RKO (cell line): ENCODE data around the gene SLBP.

Source experiments
- DNase-seq: peaks from one replicate; pipeline ENCODE4 v3.0.0-alpha.2; 2016; ENCODE audit warnings: low spot score

Gene SLBP

DNA sequence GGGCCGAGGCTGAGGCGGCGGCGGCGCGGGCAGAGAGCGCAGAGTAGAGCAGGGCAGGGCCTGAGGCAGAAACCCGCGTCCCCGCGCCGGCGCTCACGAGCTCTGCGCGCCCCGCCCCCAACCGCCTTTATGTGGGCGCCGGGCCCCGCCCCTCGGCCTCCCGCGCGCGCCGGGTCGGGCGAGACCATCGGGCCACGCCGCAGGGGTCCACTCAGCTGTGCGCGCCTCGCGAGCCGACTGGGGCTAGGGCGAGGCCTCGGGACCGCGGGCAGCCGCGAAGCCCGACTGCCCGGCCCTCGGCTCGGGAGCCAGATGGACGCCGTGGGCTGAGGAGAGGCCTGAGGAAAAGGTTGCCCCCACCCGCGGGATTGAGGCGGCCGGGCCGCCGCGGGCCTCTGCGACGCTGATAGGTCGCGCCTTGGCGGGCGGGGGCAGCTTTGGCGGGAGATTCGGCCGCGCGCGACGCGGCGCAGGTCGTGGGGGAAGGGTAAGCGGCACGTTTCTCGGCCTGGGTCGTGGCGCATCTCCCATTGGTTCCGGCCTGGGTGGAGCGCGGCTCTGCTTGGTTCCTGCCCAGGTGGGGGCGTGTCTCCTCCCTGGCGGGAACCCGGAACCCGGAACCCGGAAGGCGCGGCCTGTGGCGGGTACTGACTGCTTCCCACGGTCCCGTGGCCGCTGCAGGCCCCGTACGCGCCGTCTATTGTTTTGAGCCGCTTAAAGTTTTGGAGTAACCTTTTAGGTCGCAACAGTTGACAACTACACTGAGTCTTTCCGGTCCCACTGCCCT, at the start of gene SLBP:
Gene SLBP (minus strand): TSS at position 104 of the 787 bp plus-strand sequence. CDS start 131 bp downstream, outside the sequence.
- peak; percentile 95 for DNase-seq

- DNase-seq: no peak
These were observed 49.1 kb upstream of the SLBP start for GRCh38 chr4:1761130-1761689.

DNA sequence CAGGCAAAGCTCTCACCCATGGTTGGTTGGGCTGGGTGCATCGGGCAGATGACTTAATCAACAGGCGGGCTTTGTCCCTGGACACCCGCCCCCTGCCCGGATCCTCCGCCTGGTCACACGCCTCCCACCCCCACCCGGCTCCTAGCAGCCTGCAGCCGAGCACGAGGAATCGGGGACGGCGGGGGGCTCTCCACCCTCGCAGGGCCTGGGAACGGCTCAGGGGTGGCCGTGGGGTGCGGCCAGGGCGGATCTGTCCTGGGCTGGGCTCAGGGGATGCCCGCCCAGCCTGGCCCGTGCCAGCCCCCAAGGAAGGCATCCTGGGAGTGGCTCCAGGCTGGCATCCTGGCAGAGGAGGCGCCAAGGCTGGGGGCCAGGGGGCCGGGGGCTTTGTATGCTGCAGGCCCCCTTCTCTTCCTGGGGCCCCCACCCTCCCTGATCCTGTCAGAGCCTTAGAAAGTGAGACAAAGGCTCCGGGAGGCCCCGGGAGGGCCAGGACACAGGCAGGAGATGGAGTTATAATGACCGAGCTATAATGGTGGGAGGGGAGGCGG, 48.5 kb upstream of the SLBP start:
- no peak for DNase-seq

- no peak for DNase-seq
These were observed 47.7 kb upstream of the SLBP start for GRCh38 chr4:1759818-1760223.

DNA sequence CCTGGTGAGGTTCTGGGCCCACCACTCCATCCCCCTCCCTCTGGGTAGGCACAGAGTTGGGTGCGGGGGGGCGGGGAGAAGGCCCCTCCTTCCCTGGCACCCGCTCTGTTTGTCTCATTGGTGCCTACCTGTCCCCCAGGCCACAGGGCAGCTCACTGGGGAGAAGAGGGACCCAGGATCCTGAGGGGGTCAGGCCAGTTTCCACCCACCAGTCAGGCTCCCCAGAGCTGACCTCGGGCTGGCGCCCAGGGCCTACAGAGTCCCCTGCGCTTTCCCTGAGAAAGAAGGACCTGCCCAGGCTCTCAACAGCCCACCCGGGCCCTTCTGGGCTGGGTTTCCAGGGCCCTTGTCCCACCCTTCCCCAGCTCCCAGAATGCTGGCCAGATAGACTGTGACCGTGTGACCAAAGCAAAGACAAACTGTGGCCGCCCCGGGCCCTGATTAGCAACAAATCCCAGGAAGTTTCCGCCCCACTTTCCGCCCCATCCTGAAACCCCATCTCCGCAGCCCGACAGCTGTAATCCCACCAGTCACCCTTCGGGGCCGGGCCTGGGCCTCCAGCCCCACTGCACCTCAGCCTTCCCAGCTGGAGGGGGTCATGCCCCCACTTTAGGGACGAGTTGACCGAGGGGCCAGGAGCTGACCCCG, 47.2 kb upstream of the SLBP start:
- DNase-seq: no peak

GRCh38 chr4:1758306-1759121, 46.4 kb upstream of the SLBP start:
- DNase-seq: no peak

DNA sequence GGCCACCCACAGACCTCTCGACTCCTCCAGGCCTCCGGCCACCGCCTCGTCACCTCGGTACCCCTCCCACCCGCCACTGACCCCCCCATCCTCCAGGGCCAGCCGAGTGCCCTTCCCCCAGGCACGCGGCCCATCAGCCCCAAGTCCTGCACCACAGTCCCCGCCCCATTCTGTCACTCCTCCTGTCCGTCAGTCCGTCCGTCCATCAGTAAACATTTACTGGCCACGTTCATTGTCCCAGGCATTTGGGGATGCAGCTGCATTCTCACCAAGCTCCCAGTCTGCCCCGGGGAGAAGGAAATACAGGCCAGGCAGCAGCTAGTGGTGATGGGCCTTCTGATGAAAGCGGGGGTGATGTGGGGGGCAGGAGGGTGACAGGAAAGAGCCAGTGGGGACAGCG, 45.7 kb upstream of the SLBP start:
- DNase-seq: no peak

DNA sequence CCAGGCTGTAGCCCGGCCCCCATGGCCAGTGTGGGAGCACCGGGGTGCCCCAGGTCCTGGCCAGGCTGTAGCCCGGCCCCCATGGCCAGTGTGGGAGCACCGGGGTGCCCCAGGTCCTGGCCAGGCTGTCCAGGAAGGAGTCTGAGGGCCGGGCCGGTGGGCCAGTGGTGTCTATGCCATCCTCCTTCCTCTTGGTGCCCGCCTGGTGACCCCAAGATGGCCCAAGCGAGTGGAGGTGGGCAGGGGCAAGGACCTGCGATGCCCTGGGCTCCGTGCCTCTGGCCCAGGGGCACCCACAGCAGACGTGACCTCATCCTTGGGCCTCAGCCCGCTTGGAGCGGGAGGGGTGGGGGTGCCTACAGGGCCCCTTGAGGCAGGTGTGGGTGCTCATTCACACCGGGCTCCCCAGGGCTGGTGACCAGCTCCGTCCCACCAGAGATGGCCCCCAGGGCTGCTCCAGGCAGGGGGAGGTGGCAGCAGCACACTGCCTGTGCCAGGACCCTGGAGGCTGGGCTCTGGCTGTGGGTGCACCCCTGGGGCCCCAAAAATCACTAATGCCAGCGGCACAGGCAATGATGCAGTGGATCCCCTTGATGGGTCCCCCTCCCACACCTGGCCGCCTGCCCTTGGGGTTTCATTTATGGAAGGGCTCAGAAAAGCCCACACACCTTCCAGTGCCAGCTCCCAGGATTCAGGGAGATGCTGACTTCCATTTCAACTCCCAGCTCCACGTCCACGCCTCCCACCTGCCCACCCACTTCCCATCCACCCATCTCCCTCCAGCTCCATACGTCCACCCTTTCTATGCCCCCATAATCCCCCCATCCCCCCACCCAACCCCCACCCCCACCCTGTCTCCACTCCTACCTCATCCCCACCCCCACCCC, 45.0 kb upstream of the SLBP start:
- DNase-seq: no peak

GRCh38 chr4:1756079-1756478, 44.0 kb upstream of the SLBP start:
- DNase-seq: no peak

DNA sequence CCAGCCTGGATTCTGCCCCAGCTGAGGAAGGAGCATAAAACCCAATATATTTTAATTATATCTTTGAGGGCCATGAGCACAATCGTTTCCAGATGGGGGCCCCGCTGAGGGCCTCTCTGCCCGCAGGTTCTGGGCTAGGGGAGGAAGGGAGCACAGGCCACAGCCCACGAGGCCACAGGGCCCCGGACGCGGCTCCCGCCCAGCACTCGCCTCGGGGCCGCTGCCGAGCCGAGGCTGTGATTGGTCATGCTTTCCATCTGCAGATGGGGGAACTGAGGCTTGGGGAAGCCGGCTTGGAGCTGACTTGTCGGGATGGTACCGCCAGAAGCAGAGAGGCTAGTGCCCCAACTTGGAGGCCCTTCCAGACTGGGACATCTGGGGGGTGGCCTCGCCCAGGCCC, 43.2 kb upstream of the SLBP start:
- DNase-seq: no peak

DNA sequence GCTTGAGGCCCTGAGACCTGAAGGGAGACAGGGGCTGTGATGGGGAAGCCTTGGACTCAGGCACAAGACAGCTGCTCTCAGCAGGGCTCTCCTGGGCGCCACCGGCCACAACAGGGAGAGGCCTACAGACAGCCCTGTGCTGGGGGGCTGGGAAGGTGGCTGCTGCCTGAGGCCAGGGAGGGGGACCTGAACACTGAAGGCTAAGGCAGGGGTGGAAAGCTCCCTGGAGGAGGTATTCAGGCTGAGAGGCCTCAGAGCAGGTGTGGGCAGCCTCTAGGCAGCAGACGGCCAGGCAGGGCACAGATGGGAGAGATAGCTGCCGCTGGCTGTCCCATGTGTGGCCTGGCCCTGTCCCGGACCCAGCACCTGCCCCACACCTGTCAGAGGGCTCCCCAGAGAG, 42.2 kb upstream of the SLBP start:
- DNase-seq: no peak

GRCh38 chr4:1753697-1754311, 41.7 kb upstream of the SLBP start:
- no peak for DNase-seq

DNA sequence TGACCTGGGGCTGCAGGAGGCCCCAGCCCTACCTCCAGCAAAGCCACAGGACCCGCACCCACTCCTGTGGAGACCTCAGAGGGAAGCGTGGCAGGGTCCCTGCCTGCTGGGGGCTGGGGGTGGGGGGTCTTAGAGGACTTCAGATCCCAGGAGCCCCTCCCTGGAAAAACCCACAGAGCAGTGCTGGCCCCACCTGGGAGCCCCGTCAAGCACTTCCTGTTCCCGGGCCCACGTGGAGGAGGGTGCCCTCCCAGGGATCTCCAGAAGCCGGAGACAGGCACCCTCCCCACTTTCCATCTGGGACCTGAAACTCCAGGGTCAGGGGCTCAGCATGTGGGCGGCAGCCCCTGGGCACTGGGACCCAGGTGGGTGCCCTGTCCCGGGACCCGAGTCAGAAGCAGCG, 41.2 kb upstream of the SLBP start:
- no peak for DNase-seq

GRCh38 chr4:1752284-1753041, 40.3 kb upstream of the SLBP start:
- DNase-seq: no peak

- no peak for DNase-seq
These were observed 39.8 kb upstream of the SLBP start for GRCh38 chr4:1751919-1752283.

- no peak for DNase-seq
These were observed 39.2 kb upstream of the SLBP start for GRCh38 chr4:1751155-1751918.

- DNase-seq: no peak
These were observed 38.4 kb upstream of the SLBP start for GRCh38 chr4:1750381-1751154.

DNA sequence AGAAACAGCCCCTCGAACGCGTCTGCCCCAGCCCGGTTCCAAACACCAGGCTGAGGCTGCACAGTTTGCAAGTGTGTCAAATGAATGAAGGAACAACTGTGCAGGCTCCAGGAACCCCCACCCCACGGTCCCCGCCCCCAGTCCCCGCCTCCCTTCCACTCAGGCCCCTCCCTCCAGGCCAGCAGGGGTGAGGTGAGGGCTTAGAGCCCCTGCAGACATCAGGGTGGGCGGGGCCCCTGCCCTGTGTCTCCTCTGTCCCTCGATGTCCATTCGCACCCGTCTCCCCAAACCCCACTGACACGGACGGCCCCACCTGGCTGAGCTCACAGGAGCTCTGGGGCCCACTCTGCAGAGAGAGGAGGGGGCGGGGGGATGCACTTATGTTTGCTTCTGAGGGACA, 37.7 kb upstream of the SLBP start:
- DNase-seq: no peak

GRCh38 chr4:1749370-1749769, 37.3 kb upstream of the SLBP start:
- DNase-seq: no peak
